SW480 (cell line): Measurements from ENCODE around the gene ERCC2.
A peak's percentile ranks its signal among the peaks of the same experiment; 100 is the strongest.
"Not testable (repeated sequence)": the region's sequence is repeated elsewhere in the genome, so short reads cannot be mapped to it uniquely, and the experiment has no call there.

Experiments
- DNase-seq: peaks from one replicate; pipeline ENCODE4 v3.0.0-alpha.2; 2016; ENCODE audit warnings: low spot score

ERCC2 gene

DNA sequence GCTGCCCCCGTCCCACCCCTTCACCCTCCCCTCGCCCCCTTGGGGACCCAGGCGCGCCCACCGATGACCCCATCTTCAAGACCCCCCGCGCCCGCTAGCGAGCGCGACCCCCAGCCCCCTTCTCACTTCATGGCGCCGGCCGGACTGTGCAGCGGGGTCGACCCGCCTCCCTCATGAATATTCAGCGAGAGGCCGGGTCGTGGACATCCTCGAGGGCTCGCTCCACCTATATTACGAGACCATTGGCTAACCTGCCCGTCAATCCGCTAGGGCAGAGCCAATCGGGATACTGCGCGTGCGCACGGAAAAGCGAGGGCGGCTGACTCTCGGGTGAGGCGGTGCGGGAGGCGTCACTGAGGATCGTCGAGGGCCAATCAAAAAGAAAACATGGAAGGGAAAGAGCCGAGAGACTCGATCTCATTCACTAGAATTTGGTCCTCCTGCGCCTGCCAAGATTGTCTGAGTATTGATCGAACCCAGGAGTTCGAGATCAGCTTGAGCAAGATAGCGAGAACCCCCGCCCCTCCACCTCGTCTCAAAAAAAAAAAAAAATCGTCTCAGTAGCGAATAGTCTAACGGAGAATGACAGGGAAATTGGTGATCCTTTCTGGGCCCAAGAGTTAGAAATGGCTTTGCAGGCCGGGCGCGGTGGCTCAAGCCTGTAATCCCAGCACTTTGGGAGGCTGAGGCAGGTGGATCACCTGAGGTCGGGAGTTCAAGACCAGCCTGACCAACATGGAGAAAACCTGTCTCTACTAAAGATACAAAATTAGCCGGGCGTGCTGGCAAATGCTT is at the start of gene ERCC2:
Gene ERCC2, minus strand, starts transcription at position 164 of the 795 bp plus-strand sequence. Its CDS starts 33 bp downstream, at position 131.
- peak; percentile 99 for DNase-seq

DNA sequence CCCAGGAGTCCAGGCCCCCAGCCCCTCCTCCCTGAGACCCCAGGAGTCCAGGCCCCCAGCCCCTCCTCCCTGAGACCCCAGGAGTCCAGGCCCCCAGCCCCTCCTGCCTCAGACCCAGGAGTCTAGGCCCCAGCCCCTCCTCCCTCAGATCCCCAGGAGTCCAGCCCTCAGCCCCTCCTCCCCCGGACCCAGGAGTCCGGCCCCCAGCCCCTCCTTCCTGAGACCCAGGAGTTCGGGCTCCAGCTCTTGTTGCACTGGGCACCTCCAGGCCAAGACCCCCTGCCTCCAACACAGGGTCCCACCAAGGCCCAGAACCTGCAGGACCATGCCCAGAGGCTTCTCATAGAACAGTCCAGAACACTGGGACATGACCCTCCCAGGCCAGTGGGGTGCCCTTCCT is 49.5 kb upstream of the ERCC2 start:
- no peak for DNase-seq

DNA sequence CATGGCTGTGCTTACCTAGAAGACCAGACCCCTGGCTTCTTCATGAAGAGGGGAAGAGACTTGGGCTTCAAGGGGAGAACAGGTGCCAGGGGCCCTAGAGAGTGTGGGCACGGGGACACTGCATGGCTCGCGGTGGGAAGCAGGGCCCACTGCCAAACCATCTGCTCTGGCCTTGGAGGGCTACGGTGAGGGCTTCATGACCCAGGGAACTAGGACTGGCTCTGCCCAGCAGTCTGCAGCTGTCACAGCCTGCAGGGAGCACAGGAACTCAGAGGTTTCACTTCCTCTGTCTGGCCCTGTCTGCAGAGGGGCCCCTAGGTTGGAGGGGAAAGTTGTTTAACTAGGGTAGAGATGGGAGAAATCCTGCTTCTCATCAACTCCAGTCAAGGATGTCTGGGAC is 49.0 kb upstream of the ERCC2 start:
- no peak for DNase-seq

DNA sequence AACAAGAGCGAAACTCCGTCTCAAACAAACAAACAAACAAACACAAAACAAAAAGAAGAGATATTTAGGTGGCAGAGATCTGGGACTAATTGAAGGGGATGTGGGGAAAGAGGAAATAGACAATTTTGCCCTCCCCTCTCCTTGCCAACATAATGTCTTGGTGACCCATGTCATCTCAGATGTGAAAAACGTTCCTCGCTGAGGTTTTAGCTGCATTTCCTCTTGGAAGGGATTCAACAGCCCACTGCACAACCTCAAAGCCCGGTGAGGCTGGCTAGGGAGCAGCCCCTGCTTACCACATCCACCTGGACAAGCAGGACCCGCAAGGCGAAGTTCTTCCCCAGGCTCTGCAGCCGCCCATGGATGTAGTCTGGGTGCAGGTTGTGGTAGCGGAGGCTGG is 48.4 kb upstream of the ERCC2 start:
- no peak for DNase-seq

DNA sequence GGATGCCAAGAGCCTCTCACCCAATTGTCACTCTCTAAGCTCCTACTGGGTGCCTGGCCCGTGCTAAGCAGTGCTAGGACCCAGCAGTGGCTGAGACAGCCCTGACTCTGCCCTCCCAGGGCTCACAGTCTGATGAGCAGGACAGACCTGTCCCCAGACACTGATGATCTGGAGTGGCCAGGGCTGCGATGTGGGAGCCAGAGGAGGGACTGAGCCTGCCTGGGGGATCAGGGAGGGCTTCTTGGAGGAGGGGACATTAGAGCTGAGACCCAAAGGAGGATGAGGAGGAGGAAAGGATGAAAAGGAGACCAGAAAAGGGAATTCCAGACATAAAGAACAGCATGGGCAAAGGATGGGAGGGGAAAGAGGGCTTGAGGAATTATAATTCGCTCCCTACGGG is 46.8 kb upstream of the ERCC2 start:
- DNase-seq, result no peak

DNA sequence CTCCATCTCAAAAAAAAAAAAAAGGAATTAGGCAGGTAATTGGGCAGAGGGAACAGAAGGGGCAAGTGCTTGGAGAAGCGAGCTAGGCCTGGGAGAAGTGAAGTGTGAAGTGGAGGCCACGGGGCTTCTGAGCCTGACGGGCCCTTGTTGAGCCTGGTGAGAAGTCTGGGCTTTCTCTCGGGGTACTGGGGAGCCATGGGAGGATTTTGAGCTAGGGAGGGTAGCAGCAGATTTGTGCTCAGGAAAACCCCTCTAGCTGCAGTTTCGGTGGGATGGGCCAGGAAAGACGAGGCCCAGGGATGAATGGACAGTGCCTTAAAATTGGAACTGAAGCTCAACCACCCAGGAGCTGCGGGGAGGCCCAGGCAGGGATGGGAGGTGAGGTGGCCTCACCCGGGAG is 44.1 kb upstream of the ERCC2 start:
- no peak for DNase-seq

DNA sequence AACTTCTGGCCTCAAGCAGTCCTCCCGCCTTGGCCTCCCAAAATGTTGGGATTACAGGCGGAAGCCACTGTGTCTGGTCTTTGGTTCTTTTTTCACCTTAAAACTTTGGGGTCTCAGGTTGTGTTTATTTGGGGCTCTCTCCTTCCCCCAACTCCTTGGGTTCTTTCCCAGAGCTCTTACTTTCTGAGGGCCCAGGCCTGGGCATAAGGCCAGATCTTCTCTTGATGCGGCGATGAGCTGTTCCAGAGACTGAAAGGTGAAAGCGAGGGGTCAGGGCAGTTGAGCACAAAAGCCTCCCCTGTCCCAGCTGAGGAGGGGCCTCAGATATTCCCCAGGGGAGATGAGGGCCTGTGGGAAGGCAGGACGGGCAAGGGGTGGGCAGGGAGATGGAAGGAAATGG is 43.1 kb upstream of the ERCC2 start:
- no peak for DNase-seq

DNA sequence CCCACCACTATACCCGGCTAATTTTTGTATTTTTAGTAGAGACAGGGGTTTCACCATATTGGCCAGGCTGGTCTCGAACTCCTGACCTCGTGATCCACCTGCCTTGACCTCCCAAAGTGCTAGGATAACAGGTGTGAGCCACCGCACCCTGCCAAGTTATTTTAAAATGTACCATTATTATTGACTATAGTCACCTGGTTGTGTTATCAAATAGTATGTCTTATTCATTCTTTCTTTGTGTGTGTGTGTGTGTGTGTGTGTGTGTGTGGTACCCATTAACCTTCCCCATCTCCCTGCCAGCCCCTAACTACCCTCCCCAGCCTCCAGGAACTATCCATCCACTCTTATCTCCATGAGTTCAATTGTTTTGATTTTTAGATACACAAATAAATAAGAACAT is 40.0 kb upstream of the ERCC2 start:
- DNase-seq, result not testable (repeated sequence)

DNA sequence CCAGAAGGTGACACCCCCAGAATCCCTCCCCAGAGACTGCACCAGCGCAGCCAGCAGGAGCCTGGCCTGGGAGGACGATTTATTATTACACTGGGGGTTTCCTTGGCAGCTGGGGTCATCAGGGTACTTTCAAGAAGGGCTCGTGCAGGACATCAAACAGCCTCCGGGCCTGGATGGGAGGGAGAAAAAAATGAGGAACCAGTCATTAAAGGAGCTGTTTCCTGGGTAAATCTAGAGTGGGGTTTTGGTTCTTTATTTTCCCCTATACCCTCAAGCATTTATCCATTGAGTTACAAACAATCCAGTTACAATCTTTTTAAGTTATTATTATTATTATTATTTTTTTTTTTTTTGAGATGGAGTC is 39.2 kb upstream of the ERCC2 start:
- DNase-seq, result no peak

DNA sequence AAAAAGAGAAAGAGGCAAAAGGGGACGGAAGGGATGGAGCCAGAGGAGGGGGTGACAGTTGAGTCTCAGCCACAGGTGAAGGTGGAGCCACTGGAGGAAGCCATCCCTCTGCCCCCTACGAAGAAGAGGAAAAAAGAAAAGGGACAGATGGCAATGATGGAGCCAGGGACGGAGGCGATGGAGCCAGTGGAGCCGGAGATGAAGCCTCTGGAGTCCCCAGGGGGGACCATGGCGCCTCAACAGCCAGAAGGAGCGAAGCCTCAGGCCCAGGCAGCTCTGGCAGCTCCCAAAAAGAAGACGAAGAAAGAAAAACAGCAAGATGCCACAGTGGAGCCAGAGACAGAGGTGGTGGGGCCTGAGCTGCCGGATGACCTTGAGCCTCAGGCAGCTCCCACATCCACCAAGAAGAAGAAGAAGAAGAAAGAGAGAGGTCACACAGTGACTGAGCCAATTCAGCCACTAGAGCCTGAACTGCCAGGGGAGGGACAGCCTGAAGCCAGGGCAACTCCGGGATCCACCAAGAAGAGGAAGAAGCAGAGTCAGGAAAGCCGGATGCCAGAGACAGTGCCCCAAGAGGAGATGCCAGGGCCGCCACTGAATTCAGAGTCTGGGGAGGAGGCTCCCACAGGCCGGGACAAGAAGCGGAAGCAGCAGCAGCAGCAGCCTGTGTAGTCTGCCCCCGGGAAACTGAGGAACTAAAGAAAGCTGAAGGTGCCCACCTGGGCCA is 38.6 kb upstream of the ERCC2 start:
- no peak for DNase-seq

DNA sequence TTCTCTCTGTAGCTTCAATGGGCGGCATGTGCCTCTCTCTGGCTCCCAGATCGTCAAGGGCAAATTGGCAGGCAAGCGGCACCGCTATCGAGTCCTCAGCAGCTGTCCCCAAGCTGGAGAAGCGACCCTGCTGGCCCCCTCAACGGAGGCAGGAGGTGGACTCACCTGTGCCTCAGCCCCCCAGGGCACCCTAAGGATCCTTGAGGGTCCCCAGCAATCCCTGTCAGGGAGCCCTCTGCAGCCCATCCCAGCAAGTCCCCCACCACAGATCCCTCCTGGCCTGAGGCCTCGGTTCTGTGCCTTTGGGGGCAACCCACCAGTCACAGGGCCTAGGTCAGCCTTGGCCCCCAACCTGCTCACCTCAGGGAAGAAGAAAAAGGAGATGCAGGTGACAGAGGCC is 37.7 kb upstream of the ERCC2 start:
- no peak for DNase-seq

DNA sequence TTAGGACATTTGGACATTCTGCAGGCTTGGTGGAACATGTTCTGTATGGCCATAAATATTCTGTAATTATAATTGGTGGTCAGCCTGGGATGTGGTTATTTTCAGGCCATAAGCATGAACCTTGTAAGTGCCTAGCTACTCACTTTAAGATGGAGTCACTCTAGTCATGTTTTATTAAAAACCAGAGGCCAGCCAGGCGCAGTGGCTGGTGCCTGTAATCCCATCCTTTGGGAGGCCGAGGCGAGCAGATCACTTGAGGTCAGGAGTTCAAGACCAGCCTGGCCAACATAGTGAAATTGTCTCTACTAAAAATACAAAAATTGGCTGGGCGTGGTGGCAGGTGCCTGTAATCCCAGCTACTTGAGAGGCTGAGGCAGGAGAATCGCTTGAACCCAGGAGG is 37.2 kb upstream of the ERCC2 start:
- DNase-seq, result not testable (repeated sequence)

DNA sequence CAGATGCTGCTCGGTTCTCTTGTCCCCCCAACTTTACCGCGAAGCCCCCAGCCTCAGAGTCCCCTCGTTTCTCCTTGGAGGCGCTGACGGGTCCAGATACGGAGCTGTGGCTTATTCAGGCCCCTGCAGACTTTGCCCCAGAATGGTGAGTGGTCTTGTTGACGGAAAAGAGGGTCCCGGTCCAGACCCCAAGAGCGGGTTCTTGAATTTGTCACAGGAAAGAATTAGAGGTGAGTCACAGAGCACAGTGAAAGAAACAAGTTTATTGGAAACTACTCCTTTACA is 36.7 kb upstream of the ERCC2 start:
- no peak for DNase-seq

DNA sequence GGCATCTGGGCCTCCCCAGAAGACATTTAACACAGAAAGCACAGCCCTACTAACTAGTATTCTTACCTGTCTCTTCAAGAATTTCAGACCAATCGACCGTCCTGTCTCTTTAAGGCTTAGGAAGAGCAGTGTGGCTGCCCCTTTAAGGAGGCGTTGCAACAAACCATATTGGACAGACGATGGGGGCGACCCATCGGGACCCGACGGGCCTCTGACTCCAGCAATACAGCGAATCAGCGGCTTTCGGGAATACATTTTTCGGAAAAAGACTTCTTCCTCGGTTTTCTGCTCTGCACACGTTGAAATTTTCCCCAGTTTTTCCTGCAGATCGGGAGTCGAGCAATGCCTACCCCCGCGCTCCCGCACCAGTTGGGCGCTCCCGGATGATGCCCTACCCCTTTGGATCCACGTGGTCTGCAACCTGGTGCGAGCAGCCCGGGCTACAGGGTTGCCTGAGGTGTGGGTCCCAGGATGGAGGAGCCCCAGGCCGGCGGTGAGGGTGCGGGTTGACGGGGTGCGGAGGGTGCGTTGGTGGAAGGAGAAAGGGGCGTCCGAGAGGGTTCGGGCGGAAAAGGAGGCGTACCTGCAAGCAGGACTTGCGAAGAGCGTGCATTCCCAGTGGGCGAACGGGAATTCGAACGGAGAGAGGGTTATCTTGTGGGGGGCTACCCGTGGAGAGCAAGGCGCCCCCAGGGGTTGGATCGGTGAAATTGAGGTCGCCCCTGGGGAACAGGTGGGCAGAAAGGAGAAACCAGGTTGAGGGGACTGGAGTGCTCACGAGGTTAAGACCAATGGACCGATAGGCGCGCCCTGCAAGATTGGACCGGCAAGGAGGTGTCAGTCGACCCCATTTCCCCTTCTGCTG is 36.1 kb upstream of the ERCC2 start, which contains the start of gene POLR1G:
Gene POLR1G, plus strand, starts transcription at position 419 of the 865 bp plus-strand sequence. Its CDS starts 53 bp downstream, at position 472.
- DNase-seq, result peak; percentile 94

DNA sequence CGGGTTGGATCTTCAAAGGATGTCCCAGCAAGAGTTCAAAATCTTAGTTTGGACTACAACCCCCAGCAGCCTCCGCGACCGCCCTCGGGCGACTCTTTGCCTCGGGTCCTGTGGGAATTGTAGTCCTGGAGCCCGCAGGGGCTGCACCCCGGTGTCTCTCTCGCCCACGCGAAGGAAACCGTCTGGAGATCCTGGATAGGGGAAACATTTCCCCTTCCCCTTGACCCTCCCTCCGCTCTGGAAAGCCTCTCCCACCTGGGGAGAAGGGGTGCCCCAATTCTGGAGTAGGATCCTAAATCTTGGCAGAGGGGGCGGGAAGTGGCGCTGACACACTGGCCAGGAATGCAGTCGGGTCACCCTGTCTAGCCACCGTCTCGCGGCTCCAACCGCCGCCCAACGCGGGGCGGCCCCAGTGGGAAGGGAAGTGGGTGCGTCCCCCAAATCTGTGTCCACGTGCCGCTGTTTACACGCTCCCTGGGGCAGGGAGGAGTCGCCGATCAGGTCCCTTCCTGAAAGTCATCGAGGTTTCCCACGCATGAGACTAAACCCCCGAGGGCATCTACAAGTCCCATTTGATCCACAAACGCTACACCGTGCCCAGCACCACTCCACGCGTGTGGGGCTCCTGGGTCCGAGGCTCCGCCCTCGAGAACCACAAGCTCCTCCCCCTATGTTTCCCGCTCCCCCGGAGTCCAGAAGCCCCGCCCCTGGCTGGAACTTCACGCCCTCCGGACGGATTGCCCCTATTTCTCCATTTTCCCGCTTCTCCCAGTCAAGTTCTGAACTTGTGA is 35.3 kb upstream of the ERCC2 start:
- DNase-seq, result peak; percentile 96

DNA sequence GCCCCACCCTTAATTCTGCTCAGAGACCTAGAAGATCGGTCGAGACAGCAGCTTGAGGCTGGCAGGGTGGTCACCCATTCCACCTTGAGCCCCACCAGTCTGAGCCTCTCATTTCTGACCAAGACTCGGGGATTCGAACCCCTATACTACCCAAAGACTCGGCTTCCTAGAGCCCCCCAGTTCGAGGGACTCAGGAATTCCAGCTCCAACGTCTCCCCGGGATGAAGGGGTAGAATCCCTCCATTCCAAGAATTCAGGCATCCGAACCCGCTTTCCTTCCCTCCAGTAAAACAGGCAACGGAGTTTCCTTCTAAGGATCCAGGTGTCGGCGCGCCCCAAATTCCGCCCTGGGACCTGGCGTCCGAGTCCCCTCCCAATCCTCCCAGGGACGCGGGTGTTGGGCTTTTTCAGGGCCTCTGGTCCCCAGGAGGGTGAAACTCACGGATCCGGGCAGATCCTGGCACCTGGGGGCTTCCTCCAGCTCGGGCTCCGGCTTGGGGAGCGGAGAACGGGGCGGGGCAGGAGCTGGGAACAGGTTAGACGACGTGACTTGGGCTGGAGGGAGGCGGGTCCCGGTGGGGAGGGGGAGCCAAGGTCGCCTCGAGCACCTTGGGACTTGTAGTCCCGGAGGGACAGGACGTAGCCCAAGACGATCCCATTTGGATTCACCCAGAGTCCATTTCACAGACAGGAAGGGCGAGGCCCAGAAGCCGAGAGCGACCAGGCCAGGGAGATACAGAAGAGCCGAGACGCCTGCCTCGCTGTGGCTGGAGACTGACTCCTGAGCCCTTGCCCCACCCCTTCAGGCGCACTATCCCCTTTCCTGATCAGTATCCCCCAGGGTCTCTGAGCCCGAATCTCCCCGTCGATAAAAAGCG is 34.4 kb upstream of the ERCC2 start, which contains the start of gene PPP1R13L:
Gene PPP1R13L, minus strand, starts transcription at position 513 of the 878 bp plus-strand sequence. CDS start 6,751 bp downstream, outside the sequence.
- peak; percentile 91 for DNase-seq

DNA sequence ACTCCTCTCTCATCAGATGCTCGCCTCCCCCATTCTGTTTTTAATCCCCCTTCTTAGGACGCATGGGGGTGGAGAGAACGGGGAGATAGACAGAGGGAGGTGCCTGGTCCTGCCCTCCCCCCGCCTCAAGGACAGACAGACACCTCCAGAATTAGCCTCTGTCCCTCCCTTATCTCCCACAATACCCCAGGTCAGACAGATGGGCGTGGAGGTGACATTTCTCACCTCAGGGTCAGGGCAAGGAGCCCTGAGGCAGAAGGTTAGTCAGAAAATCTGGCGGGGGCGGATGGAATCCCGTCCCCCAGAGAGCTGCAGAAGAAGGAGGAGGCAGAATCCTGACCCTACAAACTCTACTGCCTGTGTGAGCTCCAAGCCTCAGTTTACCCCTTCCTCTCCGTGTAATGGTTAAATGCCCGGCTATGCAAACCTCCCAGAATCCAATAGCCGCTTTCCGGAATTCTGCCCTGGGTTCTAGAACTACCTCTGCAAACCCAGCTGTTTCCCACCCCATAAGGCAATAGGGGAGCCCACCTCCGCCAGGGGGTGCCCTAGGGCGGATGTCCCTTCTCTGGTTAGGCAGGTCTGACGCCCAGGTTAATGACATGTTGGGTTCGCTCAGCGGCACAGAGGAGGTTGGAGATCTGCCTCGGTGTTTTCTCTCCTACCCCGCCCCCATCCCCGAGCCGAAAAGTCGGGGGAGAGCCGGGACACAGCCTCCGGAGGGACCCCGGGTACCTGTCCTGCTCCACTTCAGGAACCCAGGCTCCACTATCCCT is 33.6 kb upstream of the ERCC2 start:
- DNase-seq, result peak; percentile 82

DNA sequence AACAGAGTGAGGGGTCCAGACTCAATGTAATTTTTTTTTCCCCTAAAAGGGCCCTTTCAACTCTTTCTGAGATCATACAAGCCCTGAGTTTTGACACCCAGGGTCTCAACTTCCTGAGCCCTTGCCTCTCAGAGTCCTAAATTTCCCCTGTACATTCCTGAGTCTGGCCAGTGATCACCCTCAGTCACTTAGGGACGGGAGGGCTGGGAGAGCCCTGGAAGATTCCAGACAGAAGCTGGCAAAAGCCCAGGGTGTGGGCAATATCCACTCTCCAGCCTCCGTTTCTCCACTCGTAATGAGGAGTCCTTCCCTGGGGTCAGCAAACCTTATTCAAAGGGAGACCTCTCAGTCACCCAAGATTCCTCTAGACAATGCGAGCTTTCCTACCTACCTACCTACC is 32.9 kb upstream of the ERCC2 start:
- DNase-seq, result no peak

DNA sequence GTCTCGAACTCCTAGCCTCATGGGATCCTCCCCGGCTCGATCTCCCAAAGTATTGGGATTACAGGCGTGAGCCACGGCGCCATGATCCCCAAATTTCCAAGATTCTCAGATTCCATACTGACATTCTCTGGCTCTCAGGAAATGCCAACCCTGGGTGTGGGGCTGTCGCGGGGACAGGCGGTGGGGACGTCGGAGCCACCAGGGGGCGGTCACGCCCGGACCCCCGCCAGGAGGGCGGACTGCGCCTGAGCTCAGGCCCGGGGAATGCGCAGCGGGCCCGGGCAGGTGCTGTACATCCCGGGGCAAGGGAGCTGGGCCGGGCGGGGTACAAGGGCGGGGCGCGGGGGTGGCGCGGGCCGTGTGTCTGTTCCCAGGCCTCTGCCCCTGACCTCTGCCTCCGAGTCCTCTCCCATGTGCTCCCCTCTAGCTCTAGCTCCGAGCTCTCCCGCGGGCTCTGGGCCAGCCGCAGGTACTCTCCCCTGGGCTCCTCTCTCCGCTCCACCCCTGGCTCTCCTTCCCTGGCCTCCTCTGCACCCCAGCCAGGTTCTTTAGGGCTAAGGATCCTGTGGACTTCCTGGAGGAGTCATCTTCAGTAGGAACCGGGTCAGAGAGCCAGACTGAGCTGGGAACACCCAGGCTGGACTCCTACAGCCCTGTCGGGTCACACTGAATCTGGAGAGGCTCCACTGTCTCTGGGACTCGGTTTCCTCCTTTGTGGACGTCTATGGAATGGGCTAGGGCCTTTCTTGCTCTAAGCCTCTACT is 32.1 kb upstream of the ERCC2 start:
- DNase-seq, result peak; percentile 89
